NT2/D1 (cell line): Measurements from ENCODE around the gene RNF212.

Experiments used
- SUZ12 ChIP-seq: IDR thresholded peaks from 2 replicates; pipeline ENCODE4 v1.6.1; 2011; ENCODE audit not compliant: insufficient read length, insufficient read depth; ENCODE audit errors: extremely low read depth
- YY1 ChIP-seq: IDR thresholded peaks from 2 replicates; pipeline ENCODE4 v1.6.1; 2011; ENCODE audit not compliant: insufficient read length, insufficient read depth
- ZNF274 ChIP-seq: IDR thresholded peaks from 2 replicates; pipeline ENCODE4 v1.6.1; 2011; ENCODE audit warnings: mild to moderate bottlenecking, low read depth, low read length

- TF ChIP-seq YY1 (no peak), ZNF274 (no peak), SUZ12 (no peak)
Measured at GRCh38 chr4:1116838-1117237, 3.5 kb upstream of the RNF212 start.
